Esophagus (tissue), 2 donors: ENCODE data around the gene PRDM10. TPM values are rescaled to one million over a fixed set of nuclear protein-coding genes. Genes with fewer than 3 reads are reported as not detected.
A peak's percentile ranks its signal among the peaks of the same experiment; 100 is the strongest.
"Not testable (repeated sequence)": the region's sequence is repeated elsewhere in the genome, so short reads cannot be mapped to it uniquely, and the experiment has no call there.

Source experiments
- H3K27ac ChIP-seq, 2 donors: one replicate each; pipeline ENCODE4 v1.5.1; 2013; ENCODE audit warnings: low read depth in 2 of 2, mild to moderate bottlenecking in 2 of 2, inconsistent platforms in 1 of 2, low read length in 1 of 2, moderate library complexity in 1 of 2
- H3K27me3 ChIP-seq, 2 donors: one replicate each; pipeline ENCODE4 v1.6.1; 2013; ENCODE audit warnings: low read length in 2 of 2, control low read depth in 1 of 2, mild to moderate bottlenecking in 1 of 2; ENCODE audit not compliant: insufficient read depth in 2 of 2, control insufficient read depth in 1 of 2
- H3K36me3 ChIP-seq, 2 donors: one replicate each; pipeline ENCODE4 v1.6.1; 2013; ENCODE audit warnings: low read length in 1 of 2; ENCODE audit not compliant: control insufficient read depth in 2 of 2, insufficient read depth in 2 of 2
- H3K4me1 ChIP-seq, 2 donors: one replicate each; pipeline ENCODE4 v1.6.1; 2013; ENCODE audit warnings: low read length in 1 of 2; ENCODE audit not compliant: control insufficient read depth in 2 of 2, insufficient read depth in 2 of 2
- H3K4me3 ChIP-seq, 2 donors: one replicate each; pipeline ENCODE4 v1.5.1; 2013; ENCODE audit warnings: low read length in 2 of 2, mild to moderate bottlenecking in 2 of 2, low read depth in 1 of 2, moderate library complexity in 1 of 2
- H3K9me3 ChIP-seq, 2 donors: one replicate each; pipeline ENCODE4 v1.6.1; 2013; ENCODE audit warnings: mild to moderate bottlenecking in 2 of 2, low read depth in 1 of 2, low read length in 1 of 2, moderate library complexity in 1 of 2; ENCODE audit not compliant: control insufficient read depth in 2 of 2, insufficient read depth in 1 of 2
- WGBS, 2 donors: extraction: QIAGEN DNeasy Blood & Tissue Kit; methylation state at CpG; one replicate each; pipeline ENCODE4 v1.1.7; 2013; 5-methylcytosine and 5-hydroxymethylcytosine counted together
- polyA plus RNA-seq, 2 donors: library from polyadenylated mRNA; stranded (reverse); fragments of 200-250 nt; gene quantifications; one replicate each; pipeline ENCODE4 v1.2.3, GENCODE V29; 2013
- donor health status: healthy with polysubstance abuse.
- donor health status: Bipolar disorder and iron deficiency.

PRDM10 gene
- polyA plus RNA-seq, 2 donors = 2.6 to 3.8 TPM

DNA sequence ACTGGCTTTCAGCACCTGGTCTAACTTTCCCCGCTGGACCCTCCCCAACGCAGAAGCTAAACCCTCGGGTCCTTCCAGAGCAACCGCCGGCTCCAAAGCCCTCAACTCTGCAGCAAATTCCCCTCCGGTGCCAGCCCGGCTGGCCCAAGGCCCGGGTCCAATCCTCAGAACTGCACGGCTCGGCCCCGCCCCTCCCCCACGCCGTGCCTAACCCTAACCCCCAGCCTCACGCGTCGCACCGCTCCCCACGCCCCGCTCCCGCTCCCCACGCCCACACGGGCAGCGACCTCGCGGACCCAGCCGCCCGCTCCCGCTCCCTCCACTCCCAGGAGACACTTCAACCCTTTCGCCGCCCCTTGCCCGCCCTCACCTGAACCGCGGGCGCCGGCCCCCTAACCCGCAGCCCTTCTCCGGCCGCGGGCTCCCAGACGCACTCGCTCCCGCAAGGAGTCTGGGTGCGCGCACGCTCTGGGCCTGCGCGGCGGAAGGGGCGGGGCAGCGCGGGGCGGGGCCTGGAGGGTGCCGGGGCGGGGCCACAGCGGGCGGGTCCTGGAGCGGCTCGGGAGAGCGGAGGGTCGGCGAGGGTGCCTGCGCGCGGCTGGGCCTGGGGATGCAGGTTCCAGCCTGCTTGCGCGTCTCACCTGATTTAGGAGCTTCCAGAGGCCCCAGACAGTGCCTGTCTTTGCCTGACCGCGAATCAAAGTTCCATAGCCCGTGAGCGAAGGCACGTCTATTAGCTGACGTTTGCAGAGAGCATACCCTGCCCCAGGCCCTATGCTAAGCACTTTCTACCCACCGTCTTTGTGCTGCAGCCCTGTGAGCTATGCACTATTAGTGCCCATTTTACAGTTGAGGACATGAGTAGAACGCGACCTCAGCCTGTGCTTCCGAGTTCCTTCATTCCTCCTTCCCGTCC, 107.3 kb downstream of the PRDM10 start, which contains the start of gene NFRKB:
TSS of gene NFRKB (minus strand) at position 453 of the 916 bp plus-strand sequence. CDS start 2,729 bp downstream, outside the sequence.
- peaks cover 0 to 6% of the 10 kb centered on the region in 2 donors for H3K36me3 ChIP-seq
- H3K4me3 ChIP-seq = peak within 1 kb of the TSS; percentile 82 to 98
- H3K4me1 ChIP-seq = no peaks in the 10 kb centered on the region
- no peaks in the 10 kb centered on the region for H3K27me3 ChIP-seq
- no peaks in the 10 kb centered on the region for H3K9me3 ChIP-seq
- 0 to 1% methylated on average over 73 to 77 of the region's 77 CpGs for WGBS, 2 donors
- H3K27ac ChIP-seq = peak within 1 kb of the TSS; percentile 84 to 88

DNA sequence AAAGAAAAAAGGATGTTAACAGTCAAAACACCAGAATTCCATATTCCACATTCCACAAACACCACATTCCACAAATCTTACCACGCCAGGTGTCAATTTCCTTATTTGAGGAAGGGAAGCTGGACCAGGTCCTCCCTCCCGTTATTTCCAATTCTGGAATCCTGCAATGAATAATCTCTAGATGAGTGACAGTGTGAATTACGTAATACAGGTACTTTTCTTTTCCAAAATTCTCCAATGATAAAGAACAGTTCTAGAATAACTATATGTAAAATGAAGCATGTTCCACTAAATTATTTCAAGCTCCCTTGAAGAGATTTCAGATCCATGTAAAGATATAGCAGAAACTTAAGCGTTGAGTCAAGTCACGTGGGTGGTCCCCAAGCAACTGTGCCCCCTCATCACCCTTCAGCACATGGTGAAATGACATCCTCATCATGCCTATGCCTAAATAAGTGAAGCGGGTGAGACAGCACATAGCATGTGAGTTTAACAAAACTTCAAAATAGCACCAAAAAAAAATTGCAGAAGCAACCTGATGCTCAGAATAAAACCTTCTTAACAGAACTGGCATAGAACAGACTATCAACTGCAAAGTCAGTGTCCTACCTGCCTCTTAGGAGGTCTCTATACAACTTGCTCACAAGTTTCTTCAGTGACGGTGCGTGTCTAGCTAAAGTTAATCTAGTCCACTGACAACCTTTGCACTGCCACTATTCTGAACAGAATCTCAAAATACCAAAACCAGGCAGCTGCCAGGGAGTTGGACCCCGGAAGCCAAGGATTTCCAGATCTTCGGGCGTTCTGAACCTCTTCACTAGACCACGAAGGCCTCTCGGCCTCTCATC, 108.1 kb downstream of the PRDM10 start:
- 15 to 19% methylated on average over 13 of the region's 13 CpGs for WGBS, 2 donors
- Histone ChIP-seq H3K4me3 (peak overlapping the region; percentile 82 to 98), H3K27ac (peak overlapping the region; percentile 84 to 88)

DNA sequence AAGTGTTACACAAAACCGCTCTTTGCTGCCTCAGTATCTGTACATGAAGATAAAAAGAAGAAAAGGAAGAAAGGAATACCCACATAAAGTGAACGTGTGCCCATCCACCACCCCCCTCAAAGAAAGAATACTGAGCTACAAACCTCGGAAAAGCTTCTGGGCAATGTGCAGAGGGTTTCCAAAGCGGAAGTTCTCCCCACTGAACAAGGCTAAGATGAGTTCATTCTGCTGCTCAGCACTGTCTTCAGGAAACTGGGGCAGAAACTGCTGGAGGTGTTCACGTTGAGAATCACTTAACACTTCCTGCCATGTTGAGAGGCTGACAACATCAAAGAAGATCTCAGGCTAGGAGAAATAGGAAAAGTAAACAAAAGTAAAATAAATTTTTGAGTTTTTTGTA, 114.2 kb downstream of the PRDM10 start:
- Histone ChIP-seq H3K27me3 (no peaks in the 10 kb centered on the region), H3K4me3 (no peak overlapping the region), H3K4me1 (no peaks in the 10 kb centered on the region), H3K36me3 (peaks cover 29 to 31% of the 10 kb centered on the region in 2 donors), H3K27ac (no peak overlapping the region), H3K9me3 (no peaks in the 10 kb centered on the region)
- 77 to 86% methylated on average over 5 of the region's 5 CpGs for WGBS, 2 donors

More for the DNA sequence above, 108.1 kb downstream of the PRDM10 start:
- Histone ChIP-seq H3K4me1 (no peaks in the 10 kb centered on the region), H3K36me3 (peaks cover 0 to 9% of the 10 kb centered on the region in 2 donors), H3K9me3 (no peaks in the 10 kb centered on the region), H3K27me3 (no peaks in the 10 kb centered on the region)

DNA sequence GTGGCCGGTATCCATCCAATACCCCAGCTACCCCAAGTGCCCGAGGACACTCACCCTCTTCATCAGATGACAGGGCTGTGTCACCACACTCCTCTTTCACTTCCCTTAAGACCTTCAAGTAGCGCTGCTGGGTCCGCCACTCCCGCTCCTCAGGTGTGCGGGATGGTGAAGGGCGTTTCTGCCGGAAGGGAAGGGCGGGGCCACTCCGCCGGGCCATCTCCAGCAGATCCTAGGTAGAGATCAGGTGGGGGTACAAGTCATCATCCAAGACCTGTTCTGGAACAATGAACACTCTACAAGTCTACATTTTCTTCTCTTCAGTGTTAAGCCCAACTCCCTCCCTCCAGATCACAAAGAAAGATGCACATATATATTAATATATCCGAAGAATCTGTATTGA, 117.3 kb downstream of the PRDM10 start:
- no peaks in the 10 kb centered on the region for H3K4me1 ChIP-seq
- H3K27ac ChIP-seq = no peak overlapping the region
- H3K9me3 ChIP-seq = no peaks in the 10 kb centered on the region
- no peak overlapping the region for H3K4me3 ChIP-seq
- WGBS, 2 donors = 95 to 97% methylated on average over 12 of the region's 12 CpGs
- H3K36me3 ChIP-seq = peaks cover 35 to 38% of the 10 kb centered on the region in 2 donors
- H3K27me3 ChIP-seq = no peaks in the 10 kb centered on the region

DNA sequence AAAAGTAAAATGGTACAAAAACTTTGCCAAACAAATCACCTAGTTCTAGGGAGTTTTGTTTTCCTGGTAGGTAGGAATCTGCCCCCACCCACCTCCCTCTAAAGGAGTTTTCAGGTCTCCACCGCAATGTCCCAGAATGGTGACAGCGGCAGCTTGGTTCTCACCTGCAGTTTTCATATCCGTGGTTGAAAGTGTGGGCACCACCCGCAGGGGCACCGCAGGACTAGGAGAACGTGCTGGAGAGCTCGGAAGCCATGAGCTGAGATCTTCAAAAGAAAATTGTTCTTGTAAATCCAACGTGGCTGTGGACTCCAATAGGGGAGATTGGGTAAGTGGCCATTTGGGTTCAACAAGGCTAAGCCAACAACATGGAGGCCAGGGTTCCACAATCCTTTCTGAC, 118.1 kb downstream of the PRDM10 start:
- WGBS, 2 donors = 94 to 95% methylated on average over 8 of the region's 8 CpGs
- H3K36me3 ChIP-seq = peaks cover 35 to 43% of the 10 kb centered on the region in 2 donors
- H3K9me3 ChIP-seq = no peaks in the 10 kb centered on the region
- H3K4me1 ChIP-seq = no peaks in the 10 kb centered on the region
- no peaks in the 10 kb centered on the region for H3K27me3 ChIP-seq
- no peak overlapping the region for H3K27ac ChIP-seq
- no peak overlapping the region for H3K4me3 ChIP-seq

DNA sequence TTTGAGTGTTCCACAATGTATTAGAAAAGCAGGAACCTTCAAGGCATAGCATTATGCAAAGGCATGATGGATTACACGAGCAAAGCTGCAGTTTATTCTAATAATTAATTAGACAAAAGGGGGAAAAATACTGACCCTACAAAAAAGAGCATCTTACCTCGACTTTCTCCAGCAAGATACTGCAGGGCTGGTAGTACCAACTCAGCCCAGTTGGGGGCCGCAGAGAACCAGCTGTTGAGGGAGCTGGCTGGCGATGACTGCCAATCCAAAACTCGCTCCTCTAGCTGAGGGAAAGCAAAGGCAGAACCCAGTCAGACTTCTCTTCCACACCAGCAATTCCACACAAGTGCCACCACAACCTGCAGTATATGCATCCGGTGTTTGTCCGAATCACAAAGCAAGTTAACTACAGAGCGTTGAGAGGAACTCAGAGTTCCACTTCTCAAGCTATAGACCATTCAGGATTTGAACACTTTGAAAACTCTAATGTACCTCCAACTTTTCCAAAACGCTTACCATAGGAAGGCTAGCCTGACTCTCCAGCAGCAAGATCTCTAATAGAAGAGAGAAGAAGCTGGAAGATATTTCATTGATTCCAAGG, 121.0 kb downstream of the PRDM10 start:
- Histone ChIP-seq H3K27me3 (no peaks in the 10 kb centered on the region), H3K4me3 (no peak overlapping the region), H3K4me1 (no peaks in the 10 kb centered on the region), H3K36me3 (peaks cover 31 to 56% of the 10 kb centered on the region in 2 donors), H3K27ac (no peak overlapping the region), H3K9me3 (no peaks in the 10 kb centered on the region)
- whole genome bisulfite sequencing, 2 donors = 71 to 73% methylated on average over 9 of the region's 9 CpGs

DNA sequence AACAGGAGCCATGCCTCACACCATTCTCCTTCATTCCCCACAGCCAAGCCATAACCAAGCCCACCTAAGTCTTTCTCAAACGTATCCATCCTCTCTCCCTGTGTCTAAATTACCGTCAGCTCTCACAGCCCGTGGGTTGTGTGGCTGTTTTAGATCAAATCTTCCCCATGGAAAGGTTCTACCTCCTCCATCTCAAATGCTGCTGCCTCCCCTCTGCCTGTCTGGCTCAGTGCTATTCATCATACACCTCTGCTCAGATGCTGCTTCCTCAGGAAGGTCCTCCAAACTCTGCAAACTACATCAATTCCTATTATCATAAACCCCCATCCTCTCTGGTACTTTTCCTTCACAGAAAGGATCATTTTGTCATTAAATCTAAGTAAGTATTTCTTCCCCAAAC, 122.3 kb downstream of the PRDM10 start:
- Histone ChIP-seq H3K4me3 (no peak overlapping the region), H3K27me3 (no peaks in the 10 kb centered on the region), H3K4me1 (no peaks in the 10 kb centered on the region), H3K36me3 (peaks cover 30 to 57% of the 10 kb centered on the region in 2 donors), H3K27ac (no peak overlapping the region), H3K9me3 (no peaks in the 10 kb centered on the region)
- 91 to 92% methylated on average over 3 of the region's 3 CpGs for WGBS, 2 donors

DNA sequence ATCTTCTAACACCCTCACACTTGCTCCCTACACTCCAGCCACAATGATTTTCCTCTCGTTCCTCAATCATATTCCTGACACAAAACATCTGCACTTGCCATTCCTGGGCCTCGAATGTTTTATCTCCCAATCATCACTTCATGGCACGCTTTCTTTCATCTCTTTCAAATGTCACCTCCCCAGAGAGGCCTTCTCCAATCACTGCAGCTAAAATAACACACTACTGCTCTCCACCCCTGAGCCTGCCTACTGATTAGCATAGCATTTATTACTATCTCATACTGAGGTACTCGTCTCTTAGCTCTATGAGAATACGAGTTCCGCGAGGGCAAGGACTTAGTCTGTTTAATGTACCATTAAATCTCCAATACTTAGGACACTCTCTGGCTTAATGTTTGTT, 130.7 kb downstream of the PRDM10 start:
- 83 to 87% methylated on average over 7 of the region's 7 CpGs for WGBS, 2 donors
- Histone ChIP-seq H3K27me3 (no peaks in the 10 kb centered on the region), H3K4me3 (no peak overlapping the region), H3K27ac (no peak overlapping the region), H3K4me1 (no peaks in the 10 kb centered on the region), H3K36me3 (peaks cover 18 to 46% of the 10 kb centered on the region in 2 donors), H3K9me3 (no peaks in the 10 kb centered on the region)

DNA sequence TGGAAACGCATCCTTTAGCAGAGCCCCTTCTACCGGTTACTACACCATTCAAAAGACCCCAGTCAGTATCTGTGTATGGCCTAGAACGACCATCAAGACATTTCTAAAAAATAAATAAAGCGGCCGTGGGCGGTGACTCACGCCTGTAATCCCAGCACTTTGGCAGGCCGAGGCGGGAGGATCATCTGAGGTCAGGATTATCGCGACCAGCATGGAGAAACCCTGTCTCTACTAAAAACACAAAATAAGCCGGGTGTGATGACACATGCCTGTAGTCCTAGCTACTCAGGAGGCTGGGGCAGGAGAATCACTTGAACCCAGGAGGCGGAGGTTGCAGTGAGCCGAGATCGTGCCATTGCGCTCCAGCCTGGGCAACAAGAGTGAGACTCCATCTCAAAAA, 134.0 kb downstream of the PRDM10 start:
- not testable (repeated sequence) for H3K9me3 ChIP-seq, H3K4me1 ChIP-seq, H3K27me3 ChIP-seq, H3K27ac ChIP-seq, H3K4me3 ChIP-seq
- peaks cover 14 to 48% of the 10 kb centered on the region in 2 donors for H3K36me3 ChIP-seq
- WGBS, 2 donors = 81 to 82% methylated on average over 16 of the region's 16 CpGs
